ENCODE measurements around the gene CDH6.

DNA sequence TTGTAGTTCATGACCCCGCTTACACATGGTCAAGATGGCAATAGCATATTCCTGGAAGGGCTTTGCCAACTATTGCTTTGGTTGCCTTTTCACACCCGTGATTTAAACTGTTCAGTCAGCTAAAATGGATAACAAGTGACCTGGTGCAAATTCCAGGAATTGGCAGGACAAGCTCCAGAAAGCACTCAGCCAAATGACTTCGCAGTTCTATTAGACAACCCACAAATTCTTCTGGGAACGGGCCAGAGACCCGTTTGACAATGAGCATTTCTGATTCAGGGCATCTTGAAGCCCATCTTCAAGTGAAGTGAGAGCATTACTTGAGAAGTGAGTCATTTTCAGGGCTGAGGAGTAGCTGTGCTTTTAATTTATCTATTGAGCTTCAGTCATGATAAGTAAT is 173.5 kb downstream of the CDH6 start:
- TF ChIP-seq, protein P1, sequence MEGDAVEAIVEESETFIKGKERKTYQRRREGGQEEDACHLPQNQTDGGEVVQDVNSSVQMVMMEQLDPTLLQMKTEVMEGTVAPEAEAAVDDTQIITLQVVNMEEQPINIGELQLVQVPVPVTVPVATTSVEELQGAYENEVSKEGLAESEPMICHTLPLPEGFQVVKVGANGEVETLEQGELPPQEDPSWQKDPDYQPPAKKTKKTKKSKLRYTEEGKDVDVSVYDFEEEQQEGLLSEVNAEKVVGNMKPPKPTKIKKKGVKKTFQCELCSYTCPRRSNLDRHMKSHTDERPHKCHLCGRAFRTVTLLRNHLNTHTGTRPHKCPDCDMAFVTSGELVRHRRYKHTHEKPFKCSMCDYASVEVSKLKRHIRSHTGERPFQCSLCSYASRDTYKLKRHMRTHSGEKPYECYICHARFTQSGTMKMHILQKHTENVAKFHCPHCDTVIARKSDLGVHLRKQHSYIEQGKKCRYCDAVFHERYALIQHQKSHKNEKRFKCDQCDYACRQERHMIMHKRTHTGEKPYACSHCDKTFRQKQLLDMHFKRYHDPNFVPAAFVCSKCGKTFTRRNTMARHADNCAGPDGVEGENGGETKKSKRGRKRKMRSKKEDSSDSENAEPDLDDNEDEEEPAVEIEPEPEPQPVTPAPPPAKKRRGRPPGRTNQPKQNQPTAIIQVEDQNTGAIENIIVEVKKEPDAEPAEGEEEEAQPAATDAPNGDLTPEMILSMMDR (IDR thresholded peaks at IDR 0.05), result no peak
- TF ChIP-seq POLR2A (IDR thresholded peaks at IDR 0.05), result no peak
